Measurements from ENCODE around the gene EPHA2.

EPHA2 gene

GRCh38 chr1:16181887-16182719 lies 26.2 kb upstream of the EPHA2 start:
- TF ChIP-seq POLR2A (IDR thresholded peaks at IDR 0.05; ENCODE audit: low read depth, low read length) (no peak), POLR2AphosphoS5 (IDR thresholded peaks at IDR 0.05; ENCODE audit: low read depth, low read length) (no peak), TAF1 (IDR thresholded peaks at IDR 0.05; ENCODE audit: borderline replicate concordance, low read depth, low read length) (no peak)
- FAIRE-seq (no peak), DNase-seq (ENCODE audit: insufficient read length) (no peak)

DNA sequence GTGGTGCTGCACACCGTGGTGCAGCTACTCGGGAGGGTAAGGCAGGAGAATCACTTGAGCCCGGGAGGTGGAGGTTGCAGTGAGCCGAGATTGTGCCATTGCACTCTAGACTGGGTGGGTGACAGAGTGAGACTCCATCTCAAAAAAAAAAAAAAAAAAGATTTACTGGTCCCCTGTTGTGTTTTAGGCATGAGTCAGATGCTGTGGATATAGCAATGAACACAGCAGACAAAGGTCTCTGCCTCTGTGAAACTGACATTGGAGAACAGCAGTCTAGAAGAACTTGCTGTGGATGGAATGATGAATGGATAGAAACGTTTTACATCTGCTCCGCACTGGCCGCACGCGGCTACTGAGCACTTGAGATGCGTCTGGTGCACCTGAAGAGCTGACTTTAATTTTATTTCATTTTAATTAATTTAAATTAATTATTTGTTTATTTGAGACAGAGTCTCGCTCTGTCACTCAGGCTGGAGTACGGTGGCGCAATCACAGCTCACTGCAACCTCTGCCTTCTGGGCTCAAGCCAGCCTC lies 24.5 kb upstream of the EPHA2 start:
- DNase-seq (ENCODE audit: insufficient read length) (no peak), FAIRE-seq (no peak)
- TF ChIP-seq TAF1 (IDR thresholded peaks at IDR 0.05; ENCODE audit: borderline replicate concordance, low read depth, low read length) (no peak), POLR2A (IDR thresholded peaks at IDR 0.05; ENCODE audit: low read depth, low read length) (no peak), POLR2AphosphoS5 (IDR thresholded peaks at IDR 0.05; ENCODE audit: low read depth, low read length) (no peak)

GRCh38 chr1:16178596-16179497 lies 23.0 kb upstream of the EPHA2 start:
- no peak for TF ChIP-seq POLR2AphosphoS5 (IDR thresholded peaks at IDR 0.05; ENCODE audit: low read depth, low read length)
- TF ChIP-seq POLR2A (IDR thresholded peaks at IDR 0.05; ENCODE audit: low read depth, low read length) = no peak
- TF ChIP-seq TAF1 (IDR thresholded peaks at IDR 0.05; ENCODE audit: borderline replicate concordance, low read depth, low read length) = no peak
- FAIRE-seq (no peak), DNase-seq (ENCODE audit: insufficient read length) (no peak)

DNA sequence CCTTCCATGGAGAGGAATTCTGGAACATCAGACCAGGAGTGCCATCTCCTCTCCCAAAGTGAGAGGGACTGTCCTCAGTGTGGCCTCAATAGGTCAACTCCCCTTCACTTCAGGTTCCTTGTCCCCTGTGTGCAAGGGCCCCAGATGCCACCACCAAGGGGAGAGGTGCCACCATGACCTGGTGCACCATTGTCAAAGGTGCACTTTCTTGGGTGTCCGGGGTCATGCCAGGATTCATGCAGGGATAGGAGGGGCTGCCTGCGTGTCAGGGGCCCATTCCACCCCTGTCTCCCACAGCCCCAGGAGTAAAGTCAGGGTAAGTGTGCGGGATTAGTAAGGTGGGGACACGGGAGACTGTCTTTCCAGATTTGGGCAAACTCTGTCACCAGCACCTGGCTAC lies 21.4 kb upstream of the EPHA2 start:
- no peak for DNase-seq (ENCODE audit: insufficient read length)
- no peak for FAIRE-seq
- TF ChIP-seq TAF1 (IDR thresholded peaks at IDR 0.05; ENCODE audit: borderline replicate concordance, low read depth, low read length) (no peak), POLR2A (IDR thresholded peaks at IDR 0.05; ENCODE audit: low read depth, low read length) (no peak), POLR2AphosphoS5 (IDR thresholded peaks at IDR 0.05; ENCODE audit: low read depth, low read length) (no peak)

- no peak for TF ChIP-seq POLR2A (IDR thresholded peaks at IDR 0.05; ENCODE audit: low read depth, low read length)
- FAIRE-seq = no peak
Measured at GRCh38 chr1:16176653-16177052, 20.8 kb upstream of the EPHA2 start.

DNA sequence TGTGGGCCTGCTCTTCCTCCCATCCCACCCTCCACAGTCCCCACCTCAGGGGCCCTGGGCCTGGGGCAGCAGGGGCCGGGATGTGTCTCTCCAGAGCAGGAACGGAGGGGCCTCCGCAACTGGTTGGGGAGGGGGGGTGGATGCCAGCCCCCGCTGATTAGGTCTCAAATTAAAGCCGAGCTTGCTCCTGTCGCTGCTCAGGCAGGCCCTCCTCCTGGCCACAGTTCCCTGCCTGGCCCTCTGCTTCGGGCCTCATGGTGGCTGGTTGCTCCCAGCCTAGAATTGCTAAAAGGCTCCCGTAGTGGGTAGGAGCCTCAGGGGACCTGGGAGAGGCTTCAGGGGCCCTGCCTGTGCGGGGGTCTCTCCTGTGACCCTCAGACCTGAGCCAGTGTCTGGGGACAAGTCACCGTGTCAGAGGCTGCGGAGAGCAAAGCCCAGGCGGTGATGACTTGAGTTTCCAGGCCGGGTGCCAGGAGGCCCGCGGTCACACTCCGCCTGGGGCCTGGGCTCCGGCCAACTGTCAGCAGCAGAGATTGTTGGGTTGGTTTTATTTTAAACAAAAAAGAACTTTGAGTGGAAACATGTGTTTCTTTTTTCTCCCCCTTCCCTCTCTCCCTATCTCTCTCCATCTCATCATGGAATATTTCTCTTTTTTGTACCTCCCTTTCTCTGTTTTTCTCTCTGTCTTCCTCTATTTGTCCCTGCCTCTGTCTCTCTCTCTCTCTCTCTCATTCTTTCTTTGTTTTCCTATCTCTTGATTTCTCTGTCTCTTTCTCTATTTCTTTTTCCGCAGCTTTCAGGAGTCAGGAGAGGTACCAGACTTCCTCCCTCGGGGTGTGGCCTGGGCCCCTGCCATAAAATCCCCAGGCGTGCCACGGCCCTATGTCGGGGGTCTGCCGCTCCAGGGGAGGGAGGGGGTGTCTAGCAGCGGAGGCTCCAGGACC lies 20.0 kb upstream of the EPHA2 start:
- TF ChIP-seq POLR2A (IDR thresholded peaks at IDR 0.05; ENCODE audit: low read depth, low read length) = no peak
- TF ChIP-seq TAF1 (IDR thresholded peaks at IDR 0.05; ENCODE audit: borderline replicate concordance, low read depth, low read length) = no peak
- TF ChIP-seq POLR2AphosphoS5 (IDR thresholded peaks at IDR 0.05; ENCODE audit: low read depth, low read length) = no peak
- no peak for DNase-seq (ENCODE audit: insufficient read length)
- no peak for FAIRE-seq

More at GRCh38 chr1:16176653-16177052, 20.8 kb upstream of the EPHA2 start:
- no peak for DNase-seq (ENCODE audit: insufficient read length)

- FAIRE-seq (no peak), DNase-seq (ENCODE audit: insufficient read length) (no peak)
- TF ChIP-seq TAF1 (IDR thresholded peaks at IDR 0.05; ENCODE audit: borderline replicate concordance, low read depth, low read length) = no peak
- no peak for TF ChIP-seq POLR2A (IDR thresholded peaks at IDR 0.05; ENCODE audit: low read depth, low read length)
- no peak for TF ChIP-seq POLR2AphosphoS5 (IDR thresholded peaks at IDR 0.05; ENCODE audit: low read depth, low read length)
Measured at GRCh38 chr1:16174886-16175598, 19.2 kb upstream of the EPHA2 start.

- no peak for FAIRE-seq
Measured at GRCh38 chr1:16174261-16174868, 18.5 kb upstream of the EPHA2 start.

GRCh38 chr1:16173447-16174260 lies 17.8 kb upstream of the EPHA2 start:
- FAIRE-seq = no peak
- no peak for TF ChIP-seq POLR2A (IDR thresholded peaks at IDR 0.05; ENCODE audit: low read depth, low read length)
- no peak for TF ChIP-seq POLR2AphosphoS5 (IDR thresholded peaks at IDR 0.05; ENCODE audit: low read depth, low read length)
- TF ChIP-seq TAF1 (IDR thresholded peaks at IDR 0.05; ENCODE audit: borderline replicate concordance, low read depth, low read length) = no peak
- DNase-seq (ENCODE audit: insufficient read length) = no peak

More at GRCh38 chr1:16174261-16174868, 18.5 kb upstream of the EPHA2 start:
- TF ChIP-seq POLR2AphosphoS5 (IDR thresholded peaks at IDR 0.05; ENCODE audit: low read depth, low read length) (no peak), POLR2A (IDR thresholded peaks at IDR 0.05; ENCODE audit: low read depth, low read length) (no peak), TAF1 (IDR thresholded peaks at IDR 0.05; ENCODE audit: borderline replicate concordance, low read depth, low read length) (no peak)
- DNase-seq (ENCODE audit: insufficient read length) = no peak
